Liver (tissue), 9 donors: ENCODE results near the gene SPAG17. TPM values are rescaled to one million over a fixed set of nuclear protein-coding genes. Genes with fewer than 3 reads are reported as not detected.
A peak's percentile ranks its signal among the peaks of the same experiment; 100 is the strongest.

Experiments used
- DNase-seq: peaks from one replicate; pipeline ENCODE4 v3.0.0-alpha.2; 2017; ENCODE audit warnings: low spot score
- H3K27ac ChIP-seq, 2 donors: one replicate each; pipeline ENCODE4 v1.7.0; 2013; ENCODE audit warnings: inconsistent platforms in 2 of 2, low read length in 2 of 2, control low read depth in 1 of 2, low read depth in 1 of 2, mild to moderate bottlenecking in 1 of 2
- H3K27me3 ChIP-seq, 4 donors: one replicate each; pipeline versions ENCODE4 v1.6.1 to v1.7.0; 2013; ENCODE audit warnings: low read length in 3 of 4, inconsistent platforms in 1 of 4, mild to moderate bottlenecking in 1 of 4, moderate library complexity in 1 of 4; ENCODE audit not compliant: control insufficient read depth in 4 of 4, insufficient read depth in 4 of 4
- H3K36me3 ChIP-seq, 4 donors: one replicate each; pipeline versions ENCODE4 v1.6.1 to v1.7.0; 2013; ENCODE audit warnings: low read length in 3 of 4, mild to moderate bottlenecking in 3 of 4, low read depth in 1 of 4, moderate library complexity in 1 of 4; ENCODE audit not compliant: control insufficient read depth in 4 of 4, insufficient read depth in 3 of 4
- H3K4me1 ChIP-seq, 4 donors: one replicate each; pipeline versions ENCODE4 v1.6.1 to v1.7.0; 2013; ENCODE audit warnings: low read length in 3 of 4, mild to moderate bottlenecking in 3 of 4, moderate library complexity in 1 of 4; ENCODE audit not compliant: control insufficient read depth in 4 of 4, insufficient read depth in 4 of 4
- H3K4me3 ChIP-seq, 3 donors: one replicate each; pipeline versions ENCODE4 v1.6.1 to v1.7.0; 2013; ENCODE audit warnings: low read length in 3 of 3, control low read depth in 1 of 3, low read depth in 1 of 3, mild to moderate bottlenecking in 1 of 3
- H3K9ac ChIP-seq, 2 donors: one replicate each; pipeline ENCODE4 v1.7.0; 2013; ENCODE audit warnings: low read length in 2 of 2, mild to moderate bottlenecking in 2 of 2, moderate library complexity in 2 of 2, control low read depth in 1 of 2, low read depth in 1 of 2
- H3K9me3 ChIP-seq, 4 donors: one replicate each; pipeline versions ENCODE4 v1.6.1 to v1.7.0; 2013; ENCODE audit warnings: low read length in 3 of 4; ENCODE audit not compliant: control insufficient read depth in 4 of 4
- FOXA1 ChIP-seq: IDR thresholded peaks from 2 replicates; pipeline ENCODE4 v1.6.1; 2016; ENCODE audit warnings: antibody characterized with exemption
- FOXA2 ChIP-seq: IDR thresholded peaks from 2 replicates; pipeline ENCODE4 v1.6.1; 2016; ENCODE audit warnings: antibody characterized with exemption
- GABPA ChIP-seq, 2 donors: IDR thresholded peaks in 1 of 2; conservative IDR thresholded peaks in 1 of 2; 2 replicates each; pipeline ENCODE4 v1.6.1; 2016; ENCODE audit warnings: antibody characterized with exemption in 2 of 2, mild to moderate bottlenecking in 1 of 2, moderate library complexity in 1 of 2
- HNF4A ChIP-seq, 2 donors: conservative IDR thresholded peaks; 2 replicates each; pipeline ENCODE4 v1.6.1; 2016; ENCODE audit warnings: antibody characterized with exemption in 2 of 2, mild to moderate bottlenecking in 2 of 2
- HNF4G ChIP-seq: IDR thresholded peaks from 2 replicates; pipeline ENCODE4 v1.6.1; 2016; ENCODE audit warnings: antibody characterized with exemption
- NR2F2 ChIP-seq: IDR thresholded peaks from 2 replicates; pipeline ENCODE4 v1.6.1; 2016; ENCODE audit warnings: antibody characterized with exemption
- RAD21 ChIP-seq, 2 donors: IDR thresholded peaks; 2 replicates each; pipeline ENCODE4 v1.6.1; 2016; ENCODE audit warnings: antibody characterized with exemption in 2 of 2, mild to moderate bottlenecking in 2 of 2
- RXRA ChIP-seq, 2 donors: IDR thresholded peaks; 2 replicates each; pipeline ENCODE4 v1.6.1; 2017 to 2018; ENCODE audit warnings: antibody characterized with exemption in 2 of 2, mild to moderate bottlenecking in 1 of 2
- SP1 ChIP-seq: IDR thresholded peaks from 2 replicates; pipeline ENCODE4 v1.6.1; 2018; ENCODE audit warnings: antibody characterized with exemption, mild to moderate bottlenecking
- TAF1 ChIP-seq: conservative IDR thresholded peaks from 2 replicates; pipeline ENCODE4 v1.6.1; 2016; ENCODE audit warnings: antibody characterized with exemption, mild to moderate bottlenecking
- YY1 ChIP-seq: IDR thresholded peaks from 2 replicates; pipeline ENCODE4 v1.6.1; 2016; ENCODE audit warnings: antibody characterized with exemption, mild to moderate bottlenecking
- WGBS: extraction: QIAGEN DNeasy Blood & Tissue Kit; methylation state at CpG from one replicate; pipeline ENCODE4 v1.1.7; 2013; 5-methylcytosine and 5-hydroxymethylcytosine counted together
- polyA plus RNA-seq, 2 donors: library from polyadenylated mRNA; stranded (reverse) in 1 of 2; unstranded in 1 of 2; fragments of 200-250 nt in 1 of 2; fragments of >200 nt in 1 of 2; fragmentation: Nextera tagmentation in 1 of 2; extraction: Ambion mirVana in 1 of 2; gene quantifications; one replicate each; pipeline versions ENCODE4 v1.2.1 to v1.2.3, GENCODE V29; 2013 to 2015
- total RNA-seq, 2 donors: library from RNA; depleted of rRNA; stranded (reverse); fragments of >200 nt; gene quantifications; one replicate each; pipeline ENCODE4 v1.2.3, GENCODE V29; 2014
- TF ChIP-seq, protein P1 (sequence below): IDR thresholded peaks from 2 replicates; pipeline ENCODE4 v1.6.1; 2016; ENCODE audit warnings: antibody characterized with exemption
- TF ChIP-seq, protein P2 (sequence below): IDR thresholded peaks from 2 replicates; pipeline ENCODE4 v1.6.1; 2016; ENCODE audit warnings: antibody characterized with exemption
- TF ChIP-seq, protein P3 (sequence below): fragments of 150-350 bp; IDR thresholded peaks from 2 replicates; pipeline ENCODE4 v1.5.1; 2017; ENCODE audit warnings: improper control_type of control experiment, low read depth, low read length; ENCODE audit not compliant: missing input control
- TF ChIP-seq, protein P4 (sequence below): IDR thresholded peaks from 2 replicates; pipeline ENCODE4 v1.6.1; 2016; ENCODE audit warnings: antibody characterized with exemption
- TF ChIP-seq, protein P5 (sequence below): IDR thresholded peaks from 2 replicates; pipeline ENCODE4 v1.6.1; 2016; ENCODE audit warnings: antibody characterized with exemption, mild to moderate bottlenecking
- donor health status: healthy.
- donor health status: healthy.
- donor health status: healthy.
- donor health status: healthy.
- donor health status: healthy.

SPAG17 gene
- total and polyA plus RNA-seq, 4 donors, result 0.17 to 0.75 TPM; not detected in 2

DNA sequence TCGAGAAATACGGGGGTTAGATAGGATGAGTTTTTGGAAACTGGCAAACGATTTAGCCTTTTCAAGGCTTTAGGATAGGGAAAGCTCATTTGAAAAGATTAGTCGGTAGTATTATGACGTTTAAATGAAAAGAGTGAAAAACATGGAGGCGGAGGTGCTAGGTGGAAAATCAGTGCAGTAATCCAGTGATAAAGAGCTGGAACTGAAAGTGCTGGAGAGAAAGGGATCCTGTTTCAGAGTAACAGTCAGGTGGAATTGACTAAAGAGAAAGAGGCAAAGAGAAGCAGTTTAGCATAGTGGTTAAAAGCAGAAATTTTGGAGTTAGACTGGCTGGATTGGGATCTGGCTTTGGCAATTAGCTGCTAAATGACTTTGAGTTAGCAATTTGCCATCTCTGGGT is 254.5 kb downstream of the SPAG17 start:
- Histone ChIP-seq H3K27me3 (no peaks in the 10 kb centered on the region), H3K9ac (peak overlapping the region; percentile 71 to 90), H3K4me3 (peak overlapping the region; percentile 89 to 97 (median 96)), H3K9me3 (no peaks in the 10 kb centered on the region), H3K4me1 (peaks cover 3 to 40% (median 28%) of the 10 kb centered on the region in 4 donors), H3K27ac (peak overlapping the region; percentile 35 to 67), H3K36me3 (peaks cover 0 to 6% (median 4%) of the 10 kb centered on the region in 4 donors)
- WGBS, result 2% methylated on average over 6 of the region's 6 CpGs
- TF ChIP-seq YY1, result peak; percentile 41
- TF ChIP-seq, protein P1, sequence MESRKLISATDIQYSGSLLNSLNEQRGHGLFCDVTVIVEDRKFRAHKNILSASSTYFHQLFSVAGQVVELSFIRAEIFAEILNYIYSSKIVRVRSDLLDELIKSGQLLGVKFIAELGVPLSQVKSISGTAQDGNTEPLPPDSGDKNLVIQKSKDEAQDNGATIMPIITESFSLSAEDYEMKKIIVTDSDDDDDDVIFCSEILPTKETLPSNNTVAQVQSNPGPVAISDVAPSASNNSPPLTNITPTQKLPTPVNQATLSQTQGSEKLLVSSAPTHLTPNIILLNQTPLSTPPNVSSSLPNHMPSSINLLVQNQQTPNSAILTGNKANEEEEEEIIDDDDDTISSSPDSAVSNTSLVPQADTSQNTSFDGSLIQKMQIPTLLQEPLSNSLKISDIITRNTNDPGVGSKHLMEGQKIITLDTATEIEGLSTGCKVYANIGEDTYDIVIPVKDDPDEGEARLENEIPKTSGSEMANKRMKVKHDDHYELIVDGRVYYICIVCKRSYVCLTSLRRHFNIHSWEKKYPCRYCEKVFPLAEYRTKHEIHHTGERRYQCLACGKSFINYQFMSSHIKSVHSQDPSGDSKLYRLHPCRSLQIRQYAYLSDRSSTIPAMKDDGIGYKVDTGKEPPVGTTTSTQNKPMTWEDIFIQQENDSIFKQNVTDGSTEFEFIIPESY, result no peak
- no peak for DNase-seq

DNA sequence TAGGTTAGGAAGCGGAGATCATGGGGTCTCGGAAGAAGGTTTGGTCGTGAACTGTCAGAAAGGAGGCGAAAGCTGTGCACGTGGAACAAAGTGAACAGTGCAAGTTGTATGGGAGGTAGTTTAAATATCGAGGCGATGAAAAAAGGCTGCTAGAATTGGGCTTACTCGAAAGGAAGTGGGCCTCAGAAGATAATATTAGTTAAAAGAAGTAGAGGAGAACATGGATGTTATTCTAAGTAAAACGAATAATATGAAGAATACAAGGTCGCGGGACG is 254.9 kb downstream of the SPAG17 start:
- peak overlapping the region; percentile 71 to 90 for H3K9ac ChIP-seq
- no peak for DNase-seq
- no peaks in the 10 kb centered on the region for H3K9me3 ChIP-seq
- H3K27me3 ChIP-seq, result no peaks in the 10 kb centered on the region
- H3K27ac ChIP-seq, result peak overlapping the region; percentile 35 to 67
- under 1% methylated on average over 12 of the region's 12 CpGs for WGBS
- TF ChIP-seq, protein P2, sequence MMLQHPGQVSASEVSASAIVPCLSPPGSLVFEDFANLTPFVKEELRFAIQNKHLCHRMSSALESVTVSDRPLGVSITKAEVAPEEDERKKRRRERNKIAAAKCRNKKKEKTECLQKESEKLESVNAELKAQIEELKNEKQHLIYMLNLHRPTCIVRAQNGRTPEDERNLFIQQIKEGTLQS, result no peak
- TF ChIP-seq YY1, result peak; percentile 10
- TF ChIP-seq, protein P3, sequence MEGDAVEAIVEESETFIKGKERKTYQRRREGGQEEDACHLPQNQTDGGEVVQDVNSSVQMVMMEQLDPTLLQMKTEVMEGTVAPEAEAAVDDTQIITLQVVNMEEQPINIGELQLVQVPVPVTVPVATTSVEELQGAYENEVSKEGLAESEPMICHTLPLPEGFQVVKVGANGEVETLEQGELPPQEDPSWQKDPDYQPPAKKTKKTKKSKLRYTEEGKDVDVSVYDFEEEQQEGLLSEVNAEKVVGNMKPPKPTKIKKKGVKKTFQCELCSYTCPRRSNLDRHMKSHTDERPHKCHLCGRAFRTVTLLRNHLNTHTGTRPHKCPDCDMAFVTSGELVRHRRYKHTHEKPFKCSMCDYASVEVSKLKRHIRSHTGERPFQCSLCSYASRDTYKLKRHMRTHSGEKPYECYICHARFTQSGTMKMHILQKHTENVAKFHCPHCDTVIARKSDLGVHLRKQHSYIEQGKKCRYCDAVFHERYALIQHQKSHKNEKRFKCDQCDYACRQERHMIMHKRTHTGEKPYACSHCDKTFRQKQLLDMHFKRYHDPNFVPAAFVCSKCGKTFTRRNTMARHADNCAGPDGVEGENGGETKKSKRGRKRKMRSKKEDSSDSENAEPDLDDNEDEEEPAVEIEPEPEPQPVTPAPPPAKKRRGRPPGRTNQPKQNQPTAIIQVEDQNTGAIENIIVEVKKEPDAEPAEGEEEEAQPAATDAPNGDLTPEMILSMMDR, result no peak
- no peak for TF ChIP-seq NR2F2
- H3K4me1 ChIP-seq, result peaks cover 3 to 40% (median 28%) of the 10 kb centered on the region in 4 donors
- H3K36me3 ChIP-seq, result peaks cover 0 to 6% (median 3%) of the 10 kb centered on the region in 4 donors
- peak overlapping the region; percentile 89 to 97 (median 96) for H3K4me3 ChIP-seq

DNA sequence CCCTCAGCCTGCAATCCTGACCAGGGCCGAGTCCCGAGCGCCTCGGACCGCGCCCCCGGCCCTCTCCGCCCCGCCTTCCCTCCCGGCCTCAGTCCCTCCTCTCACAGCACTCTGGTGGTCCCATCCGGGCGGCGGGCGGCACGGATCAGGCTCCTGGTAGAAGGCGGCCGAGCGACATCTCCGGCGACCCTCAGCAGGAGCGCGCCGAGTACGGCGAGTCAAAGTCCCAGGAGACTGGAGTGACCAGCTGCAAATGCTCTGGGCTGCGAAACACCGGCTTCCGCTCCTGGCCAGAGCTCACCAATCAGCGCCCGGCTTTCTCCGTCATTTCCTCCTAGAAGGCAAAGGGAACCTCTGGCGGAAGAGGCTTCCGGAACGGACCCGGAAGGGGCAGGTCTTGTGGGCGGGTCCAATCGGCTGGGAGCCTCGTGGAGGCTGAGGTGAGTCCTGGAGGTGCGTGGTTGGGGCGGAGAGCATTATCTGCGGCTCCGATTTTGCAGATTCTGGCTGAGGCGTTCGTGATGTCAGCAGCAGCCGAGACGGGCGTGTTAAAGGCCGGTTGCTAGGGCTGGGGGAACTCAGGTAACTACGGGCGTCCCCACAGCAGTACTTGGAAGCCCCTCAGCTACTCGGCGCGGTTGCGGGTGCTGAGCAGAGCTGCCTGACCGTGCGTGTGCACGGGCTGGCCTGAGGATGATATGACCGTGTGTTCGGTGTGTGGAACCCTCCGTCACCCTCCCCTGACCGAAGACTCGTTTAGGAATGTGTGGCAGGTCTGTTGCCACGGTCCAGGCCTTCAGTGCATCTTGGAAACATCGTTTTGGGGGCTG is 255.5 kb downstream of the SPAG17 start, which contains the start of the genes GDAP2 and WDR3:
Gene GDAP2 (minus strand): TSS at position 279 of the 830 bp plus-strand sequence. CDS start 9,264 bp downstream, outside the sequence.
Gene WDR3 (plus strand): TSS at position 397 of the 830 bp plus-strand sequence. CDS start 3,581 bp downstream, outside the sequence.
- DNase-seq, result peak; percentile 93
- Histone ChIP-seq H3K9ac (peak within 1 kb of the TSS; percentile 71 to 90), H3K4me3 (peak within 1 kb of the TSS; percentile 89 to 97 (median 96)), H3K9me3 (no peaks in the 10 kb centered on the region), H3K36me3 (peaks cover 0 to 3% (median under 1%) of the 10 kb centered on the region in 4 donors), H3K4me1 (peaks cover 3 to 40% (median 28%) of the 10 kb centered on the region in 4 donors), H3K27me3 (no peaks in the 10 kb centered on the region), H3K27ac (peak within 1 kb of the TSS; percentile 35 to 67)
- WGBS, result under 1% methylated on average over 64 of the region's 64 CpGs
- TF ChIP-seq FOXA1 (no peak), HNF4G (no peak), RXRA (IDR thresholded peaks at IDR 0.05) (peak in 1 of 2 donors; percentile 37), FOXA2 (no peak), TAF1 (peak; percentile 56), RAD21 (IDR thresholded peaks at IDR 0.05) (peak in 1 of 2 donors; percentile 7), HNF4A (conservative IDR thresholded peaks at IDR 0.05) (peak; percentile 39 to 54), SP1 (peak; percentile 81), NR2F2 (no peak), GABPA (IDR thresholded peaks at IDR 0.05 in 1 of 2, conservative IDR thresholded peaks at IDR 0.05 in 1 of 2) (peak; percentile 93 to 98)
- TF ChIP-seq, protein P1, result no peak
- TF ChIP-seq, protein P4, sequence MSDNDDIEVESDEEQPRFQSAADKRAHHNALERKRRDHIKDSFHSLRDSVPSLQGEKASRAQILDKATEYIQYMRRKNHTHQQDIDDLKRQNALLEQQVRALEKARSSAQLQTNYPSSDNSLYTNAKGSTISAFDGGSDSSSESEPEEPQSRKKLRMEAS, result peak; percentile 98
- TF ChIP-seq, protein P5, sequence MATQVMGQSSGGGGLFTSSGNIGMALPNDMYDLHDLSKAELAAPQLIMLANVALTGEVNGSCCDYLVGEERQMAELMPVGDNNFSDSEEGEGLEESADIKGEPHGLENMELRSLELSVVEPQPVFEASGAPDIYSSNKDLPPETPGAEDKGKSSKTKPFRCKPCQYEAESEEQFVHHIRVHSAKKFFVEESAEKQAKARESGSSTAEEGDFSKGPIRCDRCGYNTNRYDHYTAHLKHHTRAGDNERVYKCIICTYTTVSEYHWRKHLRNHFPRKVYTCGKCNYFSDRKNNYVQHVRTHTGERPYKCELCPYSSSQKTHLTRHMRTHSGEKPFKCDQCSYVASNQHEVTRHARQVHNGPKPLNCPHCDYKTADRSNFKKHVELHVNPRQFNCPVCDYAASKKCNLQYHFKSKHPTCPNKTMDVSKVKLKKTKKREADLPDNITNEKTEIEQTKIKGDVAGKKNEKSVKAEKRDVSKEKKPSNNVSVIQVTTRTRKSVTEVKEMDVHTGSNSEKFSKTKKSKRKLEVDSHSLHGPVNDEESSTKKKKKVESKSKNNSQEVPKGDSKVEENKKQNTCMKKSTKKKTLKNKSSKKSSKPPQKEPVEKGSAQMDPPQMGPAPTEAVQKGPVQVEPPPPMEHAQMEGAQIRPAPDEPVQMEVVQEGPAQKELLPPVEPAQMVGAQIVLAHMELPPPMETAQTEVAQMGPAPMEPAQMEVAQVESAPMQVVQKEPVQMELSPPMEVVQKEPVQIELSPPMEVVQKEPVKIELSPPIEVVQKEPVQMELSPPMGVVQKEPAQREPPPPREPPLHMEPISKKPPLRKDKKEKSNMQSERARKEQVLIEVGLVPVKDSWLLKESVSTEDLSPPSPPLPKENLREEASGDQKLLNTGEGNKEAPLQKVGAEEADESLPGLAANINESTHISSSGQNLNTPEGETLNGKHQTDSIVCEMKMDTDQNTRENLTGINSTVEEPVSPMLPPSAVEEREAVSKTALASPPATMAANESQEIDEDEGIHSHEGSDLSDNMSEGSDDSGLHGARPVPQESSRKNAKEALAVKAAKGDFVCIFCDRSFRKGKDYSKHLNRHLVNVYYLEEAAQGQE, result peak; percentile 75
- TF ChIP-seq, protein P2, result no peak
